Suprapubic skin (tissue), 4 donors: Measurements from ENCODE around the gene ZNF283. TPM values are rescaled to one million over a fixed set of nuclear protein-coding genes. Genes with fewer than 3 reads are reported as not detected.

Experiments
- DNase-seq, 2 donors: peaks; one replicate each; pipeline ENCODE4 v3.0.0-alpha.2; 2019; ENCODE audit warnings: low spot score in 2 of 2
- H3K27ac ChIP-seq: fragments of 200-600 bp; sonication (generic); one replicate; pipeline ENCODE4 v1.5.1; 2019
- H3K27me3 ChIP-seq: fragments of 200-600 bp; sonication (generic); one replicate; pipeline ENCODE4 v1.5.1; 2019
- H3K36me3 ChIP-seq: fragments of 200-600 bp; sonication (generic); one replicate; pipeline ENCODE4 v1.5.1; 2019
- H3K4me1 ChIP-seq: fragments of 200-600 bp; sonication (generic); one replicate; pipeline ENCODE4 v1.5.1; 2019
- H3K4me3 ChIP-seq: fragments of 200-600 bp; sonication (generic); one replicate; pipeline ENCODE4 v1.5.1; 2019; ENCODE audit warnings: mild to moderate bottlenecking
- H3K9me3 ChIP-seq: fragments of 200-600 bp; sonication (generic); one replicate; pipeline ENCODE4 v1.5.1; 2019
- EP300 ChIP-seq: sonication (generic); formaldehyde crosslinking; IDR thresholded peaks from one replicate; pipeline ENCODE4 v1.6.1; 2017; ENCODE audit warnings: antibody characterized with exemption
- POLR2A ChIP-seq, 2 donors: fragments of 450-650 bp; IDR thresholded peaks; one replicate each; pipeline ENCODE4 v1.6.1; 2017; ENCODE audit warnings: antibody characterized with exemption in 2 of 2, mild to moderate bottlenecking in 2 of 2, moderate library complexity in 2 of 2
- POLR2AphosphoS5 ChIP-seq, 3 donors: sonication (generic); formaldehyde crosslinking; IDR thresholded peaks; one replicate each; pipeline ENCODE4 v1.6.1; 2017; ENCODE audit warnings: antibody characterized with exemption in 3 of 3
- WGBS: methylation state at CpG from one replicate; pipeline ENCODE4 v1.1.5; 2018; 5-methylcytosine and 5-hydroxymethylcytosine counted together
- total RNA-seq, 4 donors: library from RNA; depleted of rRNA; stranded (reverse); fragments of >200 nt; gene quantifications; one replicate each; pipeline ENCODE4 v1.1.0, GENCODE V29; 2016
- TF ChIP-seq, protein P1 (sequence below), 2 donors: fragments of 200-600 bp in 1 of 2; fragments of 450-650 bp in 1 of 2; sonication (generic) in 1 of 2; IDR thresholded peaks; one replicate each; pipeline ENCODE4 v1.5.1; 2016 to 2019; ENCODE audit warnings: antibody characterized with exemption in 2 of 2, mild to moderate bottlenecking in 1 of 2, moderate library complexity in 1 of 2

The ZNF283 gene
- total RNA-seq, 4 donors from 2014 or later = 4.7 to 26.4 (median 10.0) TPM

DNA sequence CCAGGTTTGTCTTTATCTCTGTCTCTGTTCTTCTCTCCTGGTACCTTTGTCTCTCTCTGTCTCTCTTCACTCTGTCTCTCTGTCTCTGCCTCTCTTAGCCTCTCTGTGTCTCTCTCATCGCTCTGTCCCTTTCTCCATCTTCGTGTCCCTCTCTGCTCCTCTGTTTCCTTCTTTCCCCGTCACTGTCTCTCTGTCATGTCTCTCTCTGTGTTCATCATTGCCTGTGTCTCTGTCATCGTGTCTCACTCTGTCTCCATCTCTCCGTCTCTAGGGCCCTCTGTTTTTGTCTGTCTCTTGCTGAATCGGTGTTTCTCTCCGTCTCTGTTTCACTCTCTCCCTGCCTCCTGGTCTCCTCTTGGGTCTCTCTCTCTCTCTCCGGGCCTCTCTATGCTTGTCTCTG, 43.5 kb upstream of the ZNF283 start:
- Histone ChIP-seq H3K4me1 (peaks cover 68% of the 10 kb centered on the region), H3K4me3 (peak overlapping the region; percentile 12), H3K27me3 (no peaks in the 10 kb centered on the region), H3K36me3 (no peaks in the 10 kb centered on the region), H3K27ac (peak overlapping the region; percentile 67), H3K9me3 (no peaks in the 10 kb centered on the region)
- TF ChIP-seq EP300 (no peak), POLR2A (IDR thresholded peaks at IDR 0.05) (no peak), POLR2AphosphoS5 (IDR thresholded peaks at IDR 0.05) (no peak)
- TF ChIP-seq, protein P1, sequence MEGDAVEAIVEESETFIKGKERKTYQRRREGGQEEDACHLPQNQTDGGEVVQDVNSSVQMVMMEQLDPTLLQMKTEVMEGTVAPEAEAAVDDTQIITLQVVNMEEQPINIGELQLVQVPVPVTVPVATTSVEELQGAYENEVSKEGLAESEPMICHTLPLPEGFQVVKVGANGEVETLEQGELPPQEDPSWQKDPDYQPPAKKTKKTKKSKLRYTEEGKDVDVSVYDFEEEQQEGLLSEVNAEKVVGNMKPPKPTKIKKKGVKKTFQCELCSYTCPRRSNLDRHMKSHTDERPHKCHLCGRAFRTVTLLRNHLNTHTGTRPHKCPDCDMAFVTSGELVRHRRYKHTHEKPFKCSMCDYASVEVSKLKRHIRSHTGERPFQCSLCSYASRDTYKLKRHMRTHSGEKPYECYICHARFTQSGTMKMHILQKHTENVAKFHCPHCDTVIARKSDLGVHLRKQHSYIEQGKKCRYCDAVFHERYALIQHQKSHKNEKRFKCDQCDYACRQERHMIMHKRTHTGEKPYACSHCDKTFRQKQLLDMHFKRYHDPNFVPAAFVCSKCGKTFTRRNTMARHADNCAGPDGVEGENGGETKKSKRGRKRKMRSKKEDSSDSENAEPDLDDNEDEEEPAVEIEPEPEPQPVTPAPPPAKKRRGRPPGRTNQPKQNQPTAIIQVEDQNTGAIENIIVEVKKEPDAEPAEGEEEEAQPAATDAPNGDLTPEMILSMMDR (IDR thresholded peaks at IDR 0.05) = no peak
- WGBS = 90% methylated on average over 8 of the region's 8 CpGs
- DNase-seq = no peak

DNA sequence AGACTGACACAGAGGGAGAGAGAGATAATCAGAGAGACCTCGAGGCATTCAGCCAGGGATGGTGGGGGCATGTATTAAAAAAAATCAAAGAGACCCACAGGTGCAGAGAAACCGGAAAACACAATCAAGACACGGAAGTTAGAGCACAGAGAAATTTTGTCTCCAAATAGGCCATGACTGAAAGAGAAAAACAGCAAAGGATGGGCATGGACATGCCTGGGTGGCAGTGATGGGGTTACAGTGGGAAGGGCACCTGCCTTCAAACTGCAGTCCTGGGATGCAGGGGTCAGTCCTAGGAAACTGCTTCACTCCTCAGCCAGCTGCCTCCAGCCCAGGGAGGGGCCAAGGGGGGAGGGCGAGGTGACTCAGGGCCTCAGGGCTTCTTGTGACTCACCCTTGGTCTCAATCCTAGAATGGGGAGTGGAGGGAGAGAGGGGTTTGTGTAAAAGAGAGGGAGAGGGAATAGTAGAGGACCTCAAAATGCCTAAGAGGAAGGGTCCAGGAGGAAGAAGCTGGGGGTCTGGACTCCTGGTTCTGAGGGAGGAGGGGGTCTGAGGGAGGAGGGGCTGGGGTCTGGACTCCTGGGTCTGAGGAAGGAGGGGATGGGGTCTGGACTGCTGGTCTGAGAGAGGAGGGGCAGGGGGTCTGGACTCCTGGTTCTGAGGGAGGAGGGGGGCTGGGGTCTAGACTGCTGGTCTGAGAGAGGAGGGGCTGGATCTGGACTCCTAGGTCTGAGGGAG, 42.7 kb upstream of the ZNF283 start:
- 37% methylated on average over 4 of the region's 4 CpGs for WGBS
- Histone ChIP-seq H3K4me1 (peaks cover 67% of the 10 kb centered on the region), H3K9me3 (no peaks in the 10 kb centered on the region), H3K27ac (peak overlapping the region; percentile 67), H3K27me3 (no peaks in the 10 kb centered on the region), H3K4me3 (peak overlapping the region; percentile 12), H3K36me3 (no peaks in the 10 kb centered on the region)
- TF ChIP-seq POLR2A (IDR thresholded peaks at IDR 0.05) = no peak
- peak in 1 of 3 donors; percentile 5 for TF ChIP-seq POLR2AphosphoS5 (IDR thresholded peaks at IDR 0.05)
- no peak for DNase-seq

DNA sequence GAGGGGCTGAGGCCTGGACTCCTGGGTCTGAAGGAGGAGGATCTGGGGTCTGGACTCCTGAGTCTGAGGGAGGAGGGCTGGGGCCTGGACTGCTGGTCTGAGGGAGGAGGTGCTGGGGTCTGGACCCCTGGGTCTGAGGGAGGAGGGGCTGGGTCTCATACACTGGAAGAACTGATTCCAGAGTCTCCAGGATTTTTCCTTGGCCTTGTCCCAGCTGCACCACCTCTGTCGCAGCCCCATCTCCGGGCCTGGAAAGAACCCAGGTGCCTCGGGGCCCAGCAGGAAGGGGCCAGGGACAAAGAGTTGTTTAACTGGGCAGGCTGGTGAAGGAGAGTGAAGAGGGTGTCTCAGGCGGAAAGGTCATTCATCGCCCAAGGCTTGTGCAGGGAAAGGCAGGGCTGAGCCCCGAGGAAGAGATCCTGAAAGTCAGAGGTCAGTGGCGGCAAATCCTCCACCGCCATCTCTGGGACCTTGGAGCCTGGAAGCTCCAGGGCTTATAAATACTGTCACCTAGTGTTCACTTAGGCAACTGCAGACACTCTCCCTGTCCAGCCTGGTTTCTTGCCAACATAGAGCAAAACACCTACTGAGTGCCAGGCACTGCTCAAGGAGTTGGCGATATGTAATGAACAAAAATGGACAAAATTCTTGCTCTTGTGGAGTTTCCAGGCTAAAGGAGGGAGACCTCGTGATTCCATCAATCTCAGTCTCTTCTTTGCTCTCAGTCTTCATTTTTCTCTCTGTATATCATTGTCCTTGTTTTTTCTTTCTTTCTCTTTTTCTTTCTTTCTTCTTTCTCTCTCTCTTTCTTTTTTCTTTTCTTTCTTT, 41.9 kb upstream of the ZNF283 start:
- TF ChIP-seq, protein P1 (IDR thresholded peaks at IDR 0.05) = peak; percentile 90 to 97
- no peak for TF ChIP-seq POLR2A (IDR thresholded peaks at IDR 0.05)
- H3K27ac ChIP-seq = peak overlapping the region; percentile 55
- H3K9me3 ChIP-seq = no peaks in the 10 kb centered on the region
- WGBS = 15% methylated on average over 10 of the region's 10 CpGs
- H3K27me3 ChIP-seq = no peaks in the 10 kb centered on the region
- H3K4me3 ChIP-seq = peak overlapping the region; percentile 2
- H3K36me3 ChIP-seq = no peaks in the 10 kb centered on the region
- H3K4me1 ChIP-seq = peaks cover 61% of the 10 kb centered on the region
- DNase-seq = no peak

DNA sequence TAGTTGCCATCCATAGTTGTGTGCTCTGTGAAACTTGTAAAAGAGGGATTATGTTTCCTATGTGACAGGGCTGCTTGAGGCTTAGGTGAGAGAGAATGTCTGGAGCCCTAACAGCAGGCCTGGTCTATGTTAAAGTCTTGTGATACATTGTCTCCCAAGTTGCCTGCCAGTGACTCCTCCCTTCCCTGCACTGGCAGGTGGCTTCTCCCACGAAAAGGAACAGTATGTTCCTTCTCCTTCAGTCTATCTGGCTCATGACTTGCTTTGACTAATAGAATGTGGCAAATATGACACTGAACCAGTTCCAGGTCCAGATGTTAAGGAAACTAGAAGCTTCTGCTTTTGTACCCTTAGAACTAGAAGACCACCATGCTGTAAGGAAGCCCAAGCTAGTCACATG, 40.5 kb upstream of the ZNF283 start:
- Histone ChIP-seq H3K4me1 (peaks cover 49% of the 10 kb centered on the region), H3K36me3 (no peaks in the 10 kb centered on the region), H3K9me3 (no peaks in the 10 kb centered on the region), H3K4me3 (no peak overlapping the region), H3K27ac (peak overlapping the region; percentile 57), H3K27me3 (no peaks in the 10 kb centered on the region)
- no peak for TF ChIP-seq POLR2AphosphoS5 (IDR thresholded peaks at IDR 0.05)
- no peak for TF ChIP-seq POLR2A (IDR thresholded peaks at IDR 0.05)
- TF ChIP-seq EP300 = no peak
- TF ChIP-seq, protein P1 (IDR thresholded peaks at IDR 0.05) = no peak
- no peak for DNase-seq
- 42% methylated on average over 1 of the region's 1 CpG for WGBS

DNA sequence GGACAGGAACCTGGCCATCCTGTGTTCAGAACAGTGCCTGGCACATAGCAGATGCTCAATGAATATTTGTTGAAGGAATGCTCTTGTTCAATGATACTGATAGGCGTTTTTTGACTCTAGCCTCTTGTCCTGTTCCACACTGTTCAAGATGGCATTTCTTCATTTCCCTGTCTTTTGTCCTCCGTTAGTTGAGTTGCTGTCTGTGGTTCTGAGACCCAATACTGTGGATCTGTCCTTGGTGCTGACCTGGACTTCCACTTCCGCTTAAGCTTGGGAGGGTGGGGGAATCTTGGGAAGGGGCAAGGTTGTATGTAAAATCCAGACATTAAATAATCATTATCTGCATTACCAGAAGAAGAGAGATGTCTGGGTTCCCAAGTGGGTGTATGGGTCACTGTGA, 38.1 kb upstream of the ZNF283 start:
- peaks cover 26% of the 10 kb centered on the region for H3K4me1 ChIP-seq
- no peak for DNase-seq
- WGBS = 8% methylated on average over 3 of the region's 3 CpGs
- no peak overlapping the region for H3K4me3 ChIP-seq
- H3K9me3 ChIP-seq = no peaks in the 10 kb centered on the region
- H3K27ac ChIP-seq = no peak overlapping the region
- H3K36me3 ChIP-seq = no peaks in the 10 kb centered on the region
- H3K27me3 ChIP-seq = no peaks in the 10 kb centered on the region
- no peak for TF ChIP-seq EP300
- TF ChIP-seq, protein P1 (IDR thresholded peaks at IDR 0.05) = no peak
- no peak for TF ChIP-seq POLR2AphosphoS5 (IDR thresholded peaks at IDR 0.05)
- no peak for TF ChIP-seq POLR2A (IDR thresholded peaks at IDR 0.05)
